Hepatocyte (in vitro differentiated cells): Measurements from ENCODE around the gene TEX261. TPM values are rescaled to one million over a fixed set of nuclear protein-coding genes. Genes with fewer than 3 reads are reported as not detected.
A peak's percentile ranks its signal among the peaks of the same experiment; 100 is the strongest.

Experiments
- DNase-seq: peaks from one replicate; pipeline ENCODE4 v3.0.0-alpha.2; 2016; ENCODE audit warnings: low spot score
- H2AFZ ChIP-seq: fragments of 200-600 bp; sonication (generic); 2 replicates; pipeline ENCODE4 v1.6.0; 2016; ENCODE audit warnings: antibody characterized with exemption, mild to moderate bottlenecking
- H3K27ac ChIP-seq: fragments of 200-600 bp; sonication (generic); 2 replicates; pipeline ENCODE4 v1.5.1; 2016; ENCODE audit warnings: mild to moderate bottlenecking
- H3K27me3 ChIP-seq: fragments of 200-600 bp; sonication (generic); 2 replicates; pipeline ENCODE4 v1.6.1; 2016
- H3K36me3 ChIP-seq: fragments of 200-600 bp; sonication (generic); replicated peaks from 2 replicates; pipeline ENCODE4 v1.5.1; 2016; ENCODE audit warnings: low read depth; ENCODE audit not compliant: insufficient read depth
- H3K4me1 ChIP-seq: fragments of 200-600 bp; sonication (generic); 2 replicates; pipeline ENCODE4 v1.5.1; 2016; ENCODE audit warnings: mild to moderate bottlenecking, moderate library complexity; ENCODE audit not compliant: insufficient read depth
- H3K4me2 ChIP-seq: fragments of 200-600 bp; sonication (generic); 2 replicates; pipeline ENCODE4 v1.6.0; 2016
- H3K4me3 ChIP-seq: fragments of 200-600 bp; sonication (generic); 2 replicates; pipeline ENCODE4 v1.5.1; 2016; ENCODE audit warnings: mild to moderate bottlenecking
- H3K79me2 ChIP-seq: fragments of 200-600 bp; sonication (generic); 2 replicates; pipeline ENCODE4 v1.6.0; 2017; ENCODE audit warnings: mild to moderate bottlenecking
- H3K9me2 ChIP-seq: fragments of 200-600 bp; sonication (generic); replicated peaks from 2 replicates; pipeline ENCODE4 v1.6.0; 2017; ENCODE audit warnings: mild to moderate bottlenecking; ENCODE audit not compliant: insufficient read depth
- H3K9me3 ChIP-seq: fragments of 200-600 bp; sonication (generic); 2 replicates; pipeline ENCODE4 v1.5.1; 2016; ENCODE audit warnings: low read depth, mild to moderate bottlenecking
- H4K20me1 ChIP-seq: fragments of 200-600 bp; sonication (generic); 2 replicates; pipeline ENCODE4 v1.6.0; 2016; ENCODE audit warnings: mild to moderate bottlenecking; ENCODE audit not compliant: insufficient read depth, poor library complexity, severe bottlenecking
- CTCF ChIP-seq: fragments of 200-600 bp; sonication (generic); IDR thresholded peaks from 2 replicates; pipeline ENCODE4 v1.5.1; 2016; ENCODE audit warnings: antibody characterized with exemption, mild to moderate bottlenecking; ENCODE audit not compliant: poor library complexity
- EZH2 ChIP-seq: fragments of 200-600 bp; sonication (generic); IDR thresholded peaks from 2 replicates; pipeline ENCODE4 v1.6.1; 2016; ENCODE audit warnings: antibody characterized with exemption, mild to moderate bottlenecking, borderline replicate concordance
- EZH2phosphoT487 ChIP-seq: fragments of 200-600 bp; sonication (generic); IDR thresholded peaks from one replicate; pipeline ENCODE4 v1.6.1; 2018; ENCODE audit warnings: antibody characterized with exemption, mild to moderate bottlenecking, low read depth, moderate library complexity; ENCODE audit not compliant: unreplicated experiment, severe bottlenecking
- WGBS: methylation state at CpG from one replicate; pipeline ENCODE4 v1.1.6; 2016; ENCODE audit warnings: low lambda C conversion rate; ENCODE audit errors: missing lambda C conversion rate; 5-methylcytosine and 5-hydroxymethylcytosine counted together
- polyA plus RNA-seq: library from polyadenylated mRNA; unstranded; fragments of >200 nt; fragmentation: Nextera tagmentation; extraction: Ambion mirVana; gene quantifications from 2 replicates; pipeline ENCODE4 v1.2.1, GENCODE V29; 2016
- total RNA-seq: library from RNA; depleted of rRNA; stranded (reverse); fragments of >200 nt; gene quantifications from 2 replicates; pipeline ENCODE4 v1.2.3, GENCODE V29; 2014

TEX261 gene
- total and polyA plus RNA-seq, 2 experiments from 2014 or later, result 41.5 to 81.0 TPM

DNA sequence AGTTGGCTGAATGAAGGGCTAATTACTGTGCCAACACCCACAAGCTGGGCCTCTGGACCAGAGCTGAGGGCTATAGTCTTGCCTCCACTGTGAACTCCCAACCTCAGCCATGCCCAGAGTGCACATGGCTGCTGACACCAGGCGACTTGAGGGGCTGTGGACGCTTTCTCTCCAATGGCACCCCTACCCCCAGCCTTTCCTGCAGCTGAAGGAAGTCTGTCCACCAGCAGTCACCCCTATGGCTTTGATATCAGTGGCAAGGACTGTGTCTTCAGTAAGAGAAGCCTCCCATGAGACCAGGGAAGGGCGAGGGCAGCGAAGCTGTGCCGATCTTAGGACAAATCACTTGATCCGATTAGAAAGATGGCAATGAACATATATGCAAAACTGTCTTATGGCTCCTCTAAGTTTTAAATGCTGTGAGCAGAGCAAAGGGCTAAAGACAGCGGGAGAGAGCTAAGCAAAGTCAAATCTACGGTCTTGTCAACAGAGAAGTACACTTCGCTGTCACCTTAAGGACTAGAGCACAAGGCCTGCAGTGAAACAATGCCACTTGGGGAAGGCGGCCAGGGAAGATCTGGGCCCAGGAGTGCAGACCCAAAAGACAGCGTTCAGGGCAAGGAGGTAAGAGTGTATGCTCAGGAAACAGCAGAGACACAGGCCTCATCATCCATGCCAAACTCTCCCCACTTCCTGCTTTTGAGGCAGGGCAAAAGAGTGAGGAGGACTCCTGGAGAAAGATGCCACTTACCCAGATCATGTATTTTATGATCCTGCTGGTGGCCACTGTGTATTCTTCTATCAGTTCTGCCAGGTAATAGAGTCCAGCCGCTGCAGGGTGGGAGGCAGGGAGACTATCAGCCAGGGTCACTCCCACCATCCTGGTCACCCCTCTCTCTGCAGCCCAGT, 1.5 kb downstream of the TEX261 start:
- no peaks in the 10 kb centered on the region for H3K9me2 ChIP-seq
- peaks cover 24% of the 10 kb centered on the region for H3K79me2 ChIP-seq
- H3K4me2 ChIP-seq, result peak overlapping the region; percentile 99
- H3K27ac ChIP-seq, result no peak overlapping the region
- peak overlapping the region; percentile 93 for H3K4me3 ChIP-seq
- no peak for TF ChIP-seq CTCF
- no peak for TF ChIP-seq EZH2
- TF ChIP-seq EZH2phosphoT487, result no peak
- DNase-seq, result peak; percentile 2
- H3K36me3 ChIP-seq, result no peaks in the 10 kb centered on the region
- H2AFZ ChIP-seq, result no peak overlapping the region
- H4K20me1 ChIP-seq, result peaks cover 12% of the 10 kb centered on the region
- 95% methylated on average over 12 of the region's 12 CpGs for WGBS
- no peaks in the 10 kb centered on the region for H3K27me3 ChIP-seq
- peaks cover 12% of the 10 kb centered on the region for H3K4me1 ChIP-seq
- H3K9me3 ChIP-seq, result no peaks in the 10 kb centered on the region

DNA sequence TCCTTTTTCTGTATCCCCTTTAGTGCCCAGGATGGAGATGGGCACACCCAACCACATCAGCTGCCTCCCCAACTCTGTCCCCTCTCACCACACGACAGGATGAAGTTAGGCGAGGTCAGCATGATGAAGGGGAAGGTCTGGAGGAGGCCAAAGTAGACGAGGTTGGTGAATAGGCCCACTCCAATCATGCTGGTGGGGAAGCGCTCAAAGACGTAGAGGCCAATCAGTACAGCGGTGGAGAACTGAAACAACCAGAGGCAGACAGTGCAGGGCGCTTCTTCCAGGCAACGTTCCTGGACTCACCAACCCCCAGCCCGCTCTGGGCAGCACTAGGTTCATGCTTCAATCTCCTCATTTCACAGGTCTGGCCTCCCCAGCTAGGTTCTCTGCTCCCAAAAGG, 2.9 kb downstream of the TEX261 start:
- no peak overlapping the region for H3K4me3 ChIP-seq

DNA sequence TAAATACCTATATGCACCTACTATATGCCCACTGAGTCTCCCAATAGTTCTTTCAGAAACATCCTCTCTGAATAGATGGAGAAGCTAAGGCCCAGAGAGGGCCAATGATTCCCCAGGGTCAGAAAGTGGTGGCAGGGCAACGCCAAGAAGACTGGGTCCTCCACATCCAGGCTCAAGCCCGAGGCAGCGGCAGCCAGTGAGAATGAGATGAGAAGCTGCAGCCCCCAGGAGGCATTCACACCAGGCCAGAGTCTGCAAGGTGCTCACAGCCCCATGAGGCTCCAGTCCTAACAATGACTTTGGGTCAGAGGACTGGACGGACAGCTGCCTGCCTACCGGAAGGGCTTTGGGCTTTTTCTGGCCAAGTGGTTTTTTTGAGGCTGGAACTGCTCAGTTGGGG, 3.5 kb downstream of the TEX261 start:
- Histone ChIP-seq H3K36me3 (no peaks in the 10 kb centered on the region), H3K27ac (no peak overlapping the region), H3K9me2 (no peaks in the 10 kb centered on the region), H3K4me3 (no peak overlapping the region), H3K79me2 (peaks cover 24% of the 10 kb centered on the region), H3K9me3 (no peaks in the 10 kb centered on the region), H3K4me1 (peaks cover 12% of the 10 kb centered on the region), H3K4me2 (no peak overlapping the region), H2AFZ (no peak overlapping the region), H4K20me1 (peaks cover 12% of the 10 kb centered on the region), H3K27me3 (no peaks in the 10 kb centered on the region)
- DNase-seq, result peak; percentile 1
- TF ChIP-seq CTCF, result no peak
- WGBS, result 97% methylated on average over 5 of the region's 5 CpGs

More for the DNA sequence above, 2.9 kb downstream of the TEX261 start:
- Histone ChIP-seq H3K9me2 (no peaks in the 10 kb centered on the region), H3K27me3 (no peaks in the 10 kb centered on the region), H3K4me1 (peaks cover 12% of the 10 kb centered on the region), H3K79me2 (peaks cover 24% of the 10 kb centered on the region), H4K20me1 (peaks cover 12% of the 10 kb centered on the region), H3K4me2 (no peak overlapping the region), H3K27ac (no peak overlapping the region), H2AFZ (no peak overlapping the region), H3K36me3 (no peaks in the 10 kb centered on the region), H3K9me3 (no peaks in the 10 kb centered on the region)
- 96% methylated on average over 9 of the region's 9 CpGs for WGBS
- no peak for DNase-seq
- TF ChIP-seq CTCF (no peak), EZH2 (no peak), EZH2phosphoT487 (no peak)
